Activated CD8-positive, alpha-beta memory T cell treated with anti-CD3 and anti-CD28 coated beads for 36 hours (primary cell): Measurements from ENCODE around the gene KCNH4. TPM values are rescaled to one million over a fixed set of nuclear protein-coding genes. Genes with fewer than 3 reads are reported as not detected.

Experiments used
- CTCF ChIA-PET: fragments of 350-600 bp; sonication (Branson Sonifier 250); formaldehyde crosslinking; loops from one replicate; lab custom pipeline; 2021; ENCODE audit warnings: antibody characterized with exemption; lab: Charles Lee
- POLR2A ChIA-PET: fragments of 350-600 bp; sonication (Branson Sonifier 250); formaldehyde crosslinking; loops from one replicate; lab custom pipeline; 2021; ENCODE audit warnings: antibody characterized with exemption; lab: Charles Lee
- total RNA-seq, 2 experiments: library from RNA; stranded (reverse); gene quantifications; one replicate each; pipeline ENCODE4 v1.2.3, GENCODE V29; 2021

The KCNH4 gene
- total RNA-seq, 2 experiments from 2014 or later, result 1.2 to 1.3 TPM

GRCh38 chr17:42114118-42114517 is 66.8 kb downstream of the KCNH4 start:
- POLR2A ChIA-PET, result interaction anchor here (1.3 to 1.7 kb wide), 2 partner anchors 94 to 96 kb away, joined by 5 to 6 read pairs; partner anchors contain the start of genes DNAJC7 and NKIRAS2
- CTCF ChIA-PET, result interaction anchor here (1.1 to 4.6 kb wide), 4 partner anchors 47 to 98 kb away, joined by 3 to 29 read pairs (median 4); partner anchors contain the start of genes DNAJC7, KCNH4 and NKIRAS2

- ChIA-PET CTCF (interaction anchor here (0.9 to 4.6 kb wide), 9 partner anchors 46 to 198 kb away, joined by 3 to 29 read pairs (median 4); partner anchors contain the start of genes DNAJC7, KCNH4 and NKIRAS2), POLR2A (interaction anchor here (0.6 to 3.0 kb wide), 7 partner anchors 10 to 147 kb away, joined by 4 to 7 read pairs (median 5); partner anchors contain the start of genes CNP, DNAJC7 and NKIRAS2)
Measured at GRCh38 chr17:42113293-42114069, 67.5 kb downstream of the KCNH4 start.

- CTCF ChIA-PET, result interaction anchor here (0.9 to 4.6 kb wide), 9 partner anchors 45 to 199 kb away, joined by 3 to 29 read pairs (median 3); partner anchors contain the start of genes DNAJC7, KCNH4 and NKIRAS2
- POLR2A ChIA-PET, result interaction anchor here (0.6 to 3.0 kb wide), 8 partner anchors 9 to 182 kb away, joined by 3 to 7 read pairs (median 4); partner anchors contain the start of genes CNP, DNAJC7, KAT2A and NKIRAS2
Measured at GRCh38 chr17:42112552-42113176, 68.3 kb downstream of the KCNH4 start, which contains the start of gene DHX58. Gene DHX58 (minus strand): TSS chr17:42112714. CDS start chr17:42111892, 822 bp downstream.

GRCh38 chr17:42111871-42112551 is 68.9 kb downstream of the KCNH4 start:
- ChIA-PET POLR2A (interaction anchor here (0.6 to 3.0 kb wide), 7 partner anchors 8 to 181 kb away, joined by 3 to 7 read pairs (median 4); partner anchors contain the start of genes CNP, KAT2A, ODAD4 and ZNF385C), CTCF (interaction anchor here (0.5 to 4.6 kb wide), 9 partner anchors 10 to 279 kb away, joined by 3 to 29 read pairs (median 4); partner anchors contain the start of genes DNAJC7 and NKIRAS2)

- CTCF ChIA-PET, result interaction anchor here (0.5 to 4.6 kb wide), 5 partner anchors 10 to 278 kb away, joined by 3 to 29 read pairs (median 4); partner anchors contain the start of genes DNAJC7 and NKIRAS2
- POLR2A ChIA-PET, result interaction anchor here (1.3 to 3.0 kb wide), 2 partner anchors 9 to 145 kb away, joined by 4 to 7 read pairs; partner anchors contain the start of genes CNP and KAT2A
Measured at GRCh38 chr17:42111265-42111636, 69.7 kb downstream of the KCNH4 start.

- POLR2A ChIA-PET, result interaction anchor here (1.3 to 3.0 kb wide), 2 partner anchors 10 to 144 kb away, joined by 4 to 7 read pairs; partner anchors contain the start of genes CNP and KAT2A
- CTCF ChIA-PET, result interaction anchor here (1.3 to 4.6 kb wide), 4 partner anchors 9 to 91 kb away, joined by 4 to 29 read pairs (median 8); partner anchors contain the start of genes DNAJC7 and NKIRAS2
Measured at GRCh38 chr17:42110301-42111264, 70.4 kb downstream of the KCNH4 start.

- CTCF ChIA-PET, result interaction anchor here (0.9 to 1.6 kb wide), 4 partner anchors 8 to 145 kb away, joined by 3 to 6 read pairs (median 6); no protein-coding TSS in a partner anchor
- POLR2A ChIA-PET, result interaction anchor here (0.5 kb wide), 1 partner anchor 497 kb away, joined by 3 read pairs; no protein-coding TSS in a partner anchor
Measured at GRCh38 chr17:42109086-42109485, 71.9 kb downstream of the KCNH4 start.

- POLR2A ChIA-PET, result interaction anchor here (0.5 to 1.4 kb wide), 3 partner anchors 61 to 92 kb away, joined by 4 read pairs; no protein-coding TSS in a partner anchor
- CTCF ChIA-PET, result interaction anchor here (1.0 to 2.2 kb wide), 6 partner anchors 9 to 145 kb away, joined by 4 to 5 read pairs (median 4); partner anchors contain the start of genes KCNH4 and NKIRAS2
Measured at GRCh38 chr17:42107597-42108576, 73.1 kb downstream of the KCNH4 start.

- ChIA-PET POLR2A (interaction anchor here (0.6 to 0.8 kb wide), 2 partner anchors 61 to 140 kb away, joined by 3 to 4 read pairs; no protein-coding TSS in a partner anchor), CTCF (interaction anchor here (0.9 to 2.2 kb wide), 7 partner anchors 9 to 144 kb away, joined by 3 to 8 read pairs (median 4); partner anchors contain the start of genes KCNH4 and NKIRAS2)
Measured at GRCh38 chr17:42107124-42107523, 73.8 kb downstream of the KCNH4 start.

Other genes starting within 250 kb of the KCNH4 start
- gene CNP, start 214.3 kb downstream of the KCNH4 start, total RNA-seq, result 10 to 100 TPM; 66.8 to 67.6 TPM
- 100 to 1,000 TPM in 1 of 2 experiments, 10 to 100 TPM in 1; 99.1 to 108 TPM for gene DNAJC7, start 163.7 kb downstream of the KCNH4 start, total RNA-seq
- gene NKIRAS2, start 161.1 kb downstream of the KCNH4 start, total RNA-seq, result 10 to 100 TPM; 27.1 to 29.6 TPM
- gene C17orf113, start 130.5 kb downstream of the KCNH4 start, total RNA-seq, result under 1 TPM; 0.04 to 0.08 TPM
- under 1 TPM in 1 of 2 experiments, not detected in 1; 0.10 TPM for gene ZNF385C, start 82.7 kb downstream of the KCNH4 start, total RNA-seq
- gene DHX58, start 68.4 kb downstream of the KCNH4 start, total RNA-seq, result 1 to 10 TPM; 7.0 to 7.6 TPM
- gene KAT2A, start 59.8 kb downstream of the KCNH4 start, total RNA-seq, result 10 to 100 TPM; 52.6 to 54.2 TPM
- gene HSPB9, start 58.3 kb downstream of the KCNH4 start, total RNA-seq, result under 1 TPM in 1 of 2 experiments, not detected in 1; 0.13 TPM
- gene RAB5C, start 26.2 kb downstream of the KCNH4 start, total RNA-seq, result 10 to 100 TPM; 56.4 to 58.9 TPM
- not detected for gene HCRT, start 4.3 kb upstream of the KCNH4 start, total RNA-seq
- gene GHDC, start 13.4 kb upstream of the KCNH4 start, total RNA-seq, result 10 to 100 TPM; 19.2 to 20.0 TPM
- 100 to 1,000 TPM; 102 to 111 TPM for gene STAT5B, start 95.2 kb upstream of the KCNH4 start, total RNA-seq
- 100 to 1,000 TPM; 197 TPM for gene STAT5A, start 107.4 kb upstream of the KCNH4 start, total RNA-seq
- 100 to 1,000 TPM; 179 TPM for gene STAT3, start 207.3 kb upstream of the KCNH4 start, total RNA-seq
- under 1 TPM; 0.51 to 0.78 TPM for gene CAVIN1, start 242.1 kb upstream of the KCNH4 start, total RNA-seq